H1 (cell line): ENCODE results near the gene MMP25. TPM values are rescaled to one million over a fixed set of nuclear protein-coding genes. Genes with fewer than 3 reads are reported as not detected.
A peak's percentile ranks its signal among the peaks of the same experiment; 100 is the strongest.

Experiments used
- ATF2 ChIP-seq: IDR thresholded peaks from 2 replicates; pipeline ENCODE4 v1.6.1; 2012; ENCODE audit warnings: low read length, inconsistent platforms
- BACH1 ChIP-seq: IDR thresholded peaks from 2 replicates; pipeline ENCODE4 v1.6.1; 2012; ENCODE audit warnings: low read length, improper control_type of control experiment
- BRCA1 ChIP-seq: IDR thresholded peaks from 2 replicates; pipeline ENCODE4 v1.6.1; 2012; ENCODE audit warnings: low read depth, low read length, improper control_type of control experiment
- CBX5 ChIP-seq: fragments of 300-800, 300-1000 bp; sonication (generic); IDR thresholded peaks from 2 replicates; pipeline ENCODE4 v1.7.1; 2016; ENCODE audit warnings: antibody characterized with exemption, low read length, low read depth
- CHD1 ChIP-seq: IDR thresholded peaks from 2 replicates; pipeline ENCODE4 v1.6.1; 2012; ENCODE audit warnings: low read depth, low read length, improper control_type of control experiment
- CHD2 ChIP-seq: IDR thresholded peaks from 2 replicates; pipeline ENCODE4 v1.6.1; 2012; ENCODE audit warnings: low read length, improper control_type of control experiment
- CREB1 ChIP-seq: IDR thresholded peaks from 2 replicates; pipeline ENCODE4 v1.6.1; 2012; ENCODE audit warnings: inconsistent platforms
- EP300 ChIP-seq, 2 experiments: IDR thresholded peaks; 1 replicate in 1 of 2; 2 replicates in 1 of 2; pipeline ENCODE4 v1.6.1; 2011 to 2012; ENCODE audit warnings: low read depth in 2 of 2, low read length in 2 of 2, mild to moderate bottlenecking in 2 of 2, borderline replicate concordance in 1 of 2, inconsistent platforms in 1 of 2, moderate library complexity in 1 of 2
- EZH2 ChIP-seq: fragments of 200-600 bp; sonication (generic); IDR thresholded peaks from 2 replicates; pipeline ENCODE4 v1.7.1; 2012; ENCODE audit warnings: low read depth, mild to moderate bottlenecking, moderate library complexity, low read length, inconsistent platforms; ENCODE audit not compliant: severe bottlenecking
- HDAC2 ChIP-seq, 2 experiments: fragments of 300-600 bp in 1 of 2; sonication (generic) in 1 of 2; IDR thresholded peaks; 2 replicates each; pipeline ENCODE4 v1.6.1; 2011 to 2012; ENCODE audit warnings: low read depth in 2 of 2, low read length in 2 of 2, mild to moderate bottlenecking in 2 of 2, moderate library complexity in 2 of 2, borderline replicate concordance in 1 of 2, inconsistent platforms in 1 of 2
- HDAC6 ChIP-seq: IDR thresholded peaks from one replicate; pipeline ENCODE4 v1.7.1; 2012; ENCODE audit warnings: low read depth, mild to moderate bottlenecking, inconsistent platforms, low read length, moderate library complexity
- KDM1A ChIP-seq: fragments of 200-600, 300-600 bp; sonication (generic); IDR thresholded peaks from 2 replicates; pipeline ENCODE4 v1.7.1; 2016; ENCODE audit warnings: mild to moderate bottlenecking, low read length, borderline replicate concordance
- MAFK ChIP-seq: IDR thresholded peaks from 2 replicates; pipeline ENCODE4 v1.6.1; 2012; ENCODE audit warnings: low read depth, mild to moderate bottlenecking, improper control_type of control experiment, low read length
- NANOG ChIP-seq: IDR thresholded peaks from 2 replicates; pipeline ENCODE4 v1.6.1; 2011; ENCODE audit warnings: low read length, low read depth, mild to moderate bottlenecking, inconsistent platforms; ENCODE audit not compliant: insufficient read depth, poor library complexity, severe bottlenecking
- POLR2A ChIP-seq, 2 experiments: IDR thresholded peaks; 1 replicate in 1 of 2; 2 replicates in 1 of 2; pipeline ENCODE4 v1.6.1; 2011; ENCODE audit warnings: low read depth in 2 of 2, low read length in 2 of 2, mild to moderate bottlenecking in 2 of 2; ENCODE audit errors: control extremely low read depth in 1 of 2
- POLR2AphosphoS5 ChIP-seq: IDR thresholded peaks from 2 replicates; pipeline ENCODE4 v1.6.1; 2011; ENCODE audit warnings: low read depth, low read length
- RAD21 ChIP-seq, 2 experiments: IDR thresholded peaks in 1 of 2; conservative IDR thresholded peaks in 1 of 2; 2 replicates each; pipeline ENCODE4 v1.6.1; 2011; ENCODE audit warnings: low read depth in 2 of 2, low read length in 2 of 2, improper control_type of control experiment in 1 of 2, inconsistent platforms in 1 of 2, mild to moderate bottlenecking in 1 of 2, moderate library complexity in 1 of 2
- SIN3A ChIP-seq, 2 experiments: IDR thresholded peaks in 1 of 2; conservative IDR thresholded peaks in 1 of 2; 2 replicates each; pipeline ENCODE4 v1.6.1; 2011 to 2012; ENCODE audit warnings: low read length in 2 of 2, improper control_type of control experiment in 1 of 2, low read depth in 1 of 2, mild to moderate bottlenecking in 1 of 2
- SIX5 ChIP-seq: IDR thresholded peaks from 2 replicates; pipeline ENCODE4 v1.6.1; 2011; ENCODE audit warnings: mild to moderate bottlenecking, low read depth, low read length
- SP2 ChIP-seq: IDR thresholded peaks from 2 replicates; pipeline ENCODE4 v1.6.1; 2012; ENCODE audit warnings: mild to moderate bottlenecking, low read length, inconsistent platforms
- TAF7 ChIP-seq: optimal IDR thresholded peaks from 2 replicates; pipeline ENCODE3; 2011; ENCODE audit warnings: low read depth, mild to moderate bottlenecking, inconsistent platforms, low read length, moderate library complexity, borderline replicate concordance
- polyA plus RNA-seq, 7 experiments: library from polyadenylated mRNA; depleted of rRNA in 3 of 7; stranded (reverse) in 5 of 7; unstranded in 2 of 7; fragments of >200 nt in 5 of 7; fragments of 200-250 nt in 2 of 7; gene quantifications; 1 replicate in 5 of 7; 2 replicates in 1 of 7; 4 replicates in 1 of 7; pipeline versions ENCODE4 v1.2.1 to v1.2.3, GENCODE V29; 2011 to 2013; ENCODE audit warnings: missing spikeins in 2 of 7, mixed read lengths in 2 of 7
- total RNA-seq: library from RNA; stranded (reverse); fragmentation: NEBNext Ultra II Directional; extraction: Animal tissue kit (Norgen Biotek cat#: 25700); gene quantifications from 2 replicates; pipeline ENCODE4 v1.2.1, GENCODE V29; 2021

Gene MMP25
- total and polyA plus RNA-seq, 2 of the 8 experiments (the other 6 are each of a cell fraction or from before 2014, with no cell fraction given): 7.7 to 26.7 TPM

GRCh38 chr16:3023669-3024478 lies 22.5 kb upstream of the MMP25 start, which contains the start of the genes HCFC1R1 and THOC6 (continued):
- TF ChIP-seq BRCA1 (0 out of 2 replicates have a peak, but pooled peaks have one; percentile 51), SP2 (no peak), POLR2A (IDR thresholded peaks at IDR 0.05; ENCODE audit: control extremely low read depth in 1 of 2, low read depth in 2 of 2, low read length in 2 of 2) (peak; percentile 86 to 89), CBX5 (no peak), HDAC2 (IDR thresholded peaks at IDR 0.05; ENCODE audit: borderline replicate concordance in 1 of 2, low read depth in 2 of 2, low read length in 2 of 2) (peak in 1 of 2 experiments; percentile 63; a peak in 1 of 4 replicates), CREB1 (peak; percentile 91), EP300 (IDR thresholded peaks at IDR 0.05; ENCODE audit: borderline replicate concordance in 1 of 2, low read depth in 2 of 2, low read length in 2 of 2) (no peak), EZH2 (no peak), POLR2AphosphoS5 (peak; percentile 98), KDM1A (no peak), ATF2 (peak; percentile 58; the same call in 1 of the 2 replicates), MAFK (no peak), SIX5 (peak; percentile 96), BACH1 (peak; percentile 59), HDAC6 (no peak), SIN3A (conservative IDR thresholded peaks at IDR 0.05 in 1 of 2, IDR thresholded peaks at IDR 0.05 in 1 of 2; ENCODE audit: low read depth in 1 of 2, low read length in 2 of 2) (peak; percentile 72 to 94; a peak in 2 of 4 replicates), NANOG (no peak), RAD21 (IDR thresholded peaks at IDR 0.05 in 1 of 2, conservative IDR thresholded peaks at IDR 0.05 in 1 of 2; ENCODE audit: low read depth in 2 of 2, low read length in 2 of 2) (peak in 1 of 2 experiments; percentile 2; a peak in 2 of 4 replicates), CHD1 (no peak), TAF7 (peak; percentile 90), CHD2 (peak; percentile 87)
